ENCODE measurements around the gene RANGAP1. TPM values are rescaled to one million over a fixed set of nuclear protein-coding genes. Genes with fewer than 3 reads are reported as not detected.

The RANGAP1 gene
- total RNA-seq, 1 donor from 2014 or later = 78.0 TPM

DNA sequence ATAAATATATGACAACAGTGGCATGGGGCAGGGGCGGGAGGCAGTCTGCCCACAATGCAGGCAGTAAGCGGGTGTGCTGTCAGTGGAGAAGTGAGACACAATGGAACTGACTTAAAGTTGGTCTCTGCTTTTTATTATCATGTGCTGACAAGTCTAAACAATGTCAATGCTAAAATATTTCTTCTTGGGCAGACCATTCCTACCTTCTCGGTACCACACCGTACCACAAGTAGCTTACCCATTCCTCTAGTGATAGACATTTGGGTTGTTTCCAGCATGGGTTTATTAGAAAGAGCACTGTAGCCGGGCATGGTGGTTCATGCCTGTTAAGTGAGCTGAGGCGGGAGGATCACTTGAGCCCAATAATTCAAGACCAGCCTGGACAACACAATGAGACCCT lies 42.6 kb downstream of the RANGAP1 start:
- TF ChIP-seq, protein P1, sequence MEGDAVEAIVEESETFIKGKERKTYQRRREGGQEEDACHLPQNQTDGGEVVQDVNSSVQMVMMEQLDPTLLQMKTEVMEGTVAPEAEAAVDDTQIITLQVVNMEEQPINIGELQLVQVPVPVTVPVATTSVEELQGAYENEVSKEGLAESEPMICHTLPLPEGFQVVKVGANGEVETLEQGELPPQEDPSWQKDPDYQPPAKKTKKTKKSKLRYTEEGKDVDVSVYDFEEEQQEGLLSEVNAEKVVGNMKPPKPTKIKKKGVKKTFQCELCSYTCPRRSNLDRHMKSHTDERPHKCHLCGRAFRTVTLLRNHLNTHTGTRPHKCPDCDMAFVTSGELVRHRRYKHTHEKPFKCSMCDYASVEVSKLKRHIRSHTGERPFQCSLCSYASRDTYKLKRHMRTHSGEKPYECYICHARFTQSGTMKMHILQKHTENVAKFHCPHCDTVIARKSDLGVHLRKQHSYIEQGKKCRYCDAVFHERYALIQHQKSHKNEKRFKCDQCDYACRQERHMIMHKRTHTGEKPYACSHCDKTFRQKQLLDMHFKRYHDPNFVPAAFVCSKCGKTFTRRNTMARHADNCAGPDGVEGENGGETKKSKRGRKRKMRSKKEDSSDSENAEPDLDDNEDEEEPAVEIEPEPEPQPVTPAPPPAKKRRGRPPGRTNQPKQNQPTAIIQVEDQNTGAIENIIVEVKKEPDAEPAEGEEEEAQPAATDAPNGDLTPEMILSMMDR (IDR thresholded peaks at IDR 0.05; ENCODE audit: unreplicated experiment) = no peak
- Mint-ChIP-seq H3K4me1 (ENCODE audit: low read depth) (peaks cover 2% of the 10 kb centered on the region), H3K27ac (no peak overlapping the region), H3K9me3 (ENCODE audit: low read depth) (no peaks in the 10 kb centered on the region), H3K36me3 (ENCODE audit: insufficient read depth) (peaks cover 7% of the 10 kb centered on the region), H3K27me3 (peaks cover 3% of the 10 kb centered on the region), H3K4me3 (ENCODE audit: low read depth) (no peak overlapping the region)
- DNase-seq (ENCODE audit: low spot score, unreplicated experiment) = no peak

DNA sequence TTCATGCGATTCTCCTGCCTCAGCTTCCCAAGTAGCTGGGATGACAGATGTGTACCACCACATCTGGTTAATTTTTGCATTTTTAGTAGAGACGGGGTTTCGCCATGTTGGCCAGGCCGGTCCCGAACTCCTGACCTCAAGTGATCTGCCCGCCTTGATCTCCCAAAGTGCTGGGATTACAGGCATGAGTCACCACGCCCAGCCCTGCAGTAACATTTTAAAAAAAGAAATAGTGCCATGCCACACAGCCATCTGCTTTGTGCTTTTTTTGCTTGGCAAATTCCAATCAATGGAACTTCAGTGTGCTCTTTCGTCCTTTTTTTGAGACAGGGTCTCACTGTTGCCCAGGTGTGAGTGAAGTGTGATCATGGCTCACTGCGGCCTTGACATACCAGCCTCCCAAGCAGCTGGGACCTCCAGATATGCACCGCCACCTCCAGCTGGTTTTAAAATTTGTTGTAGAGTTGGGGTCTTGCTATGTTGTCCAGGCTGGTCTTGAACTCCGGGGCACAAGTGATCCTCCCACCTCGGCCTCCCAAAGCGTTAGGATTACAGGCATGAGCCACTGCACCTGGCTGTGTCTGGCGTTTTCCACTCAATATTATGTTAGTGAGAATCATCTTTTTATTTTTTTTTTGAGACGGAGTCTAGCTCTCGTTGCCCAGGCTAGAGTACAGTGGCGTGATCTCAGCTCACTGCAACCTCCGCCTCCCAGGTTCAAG lies 43.4 kb downstream of the RANGAP1 start:
- TF ChIP-seq, protein P1 (IDR thresholded peaks at IDR 0.05; ENCODE audit: unreplicated experiment) = no peak
- Mint-ChIP-seq H3K9me3 (ENCODE audit: low read depth) (no peaks in the 10 kb centered on the region), H3K27ac (no peak overlapping the region), H3K4me1 (ENCODE audit: low read depth) (peaks cover 2% of the 10 kb centered on the region), H3K4me3 (ENCODE audit: low read depth) (no peak overlapping the region), H3K27me3 (peaks cover 3% of the 10 kb centered on the region), H3K36me3 (ENCODE audit: insufficient read depth) (peaks cover 3% of the 10 kb centered on the region)
- no peak for DNase-seq (ENCODE audit: low spot score, unreplicated experiment)

DNA sequence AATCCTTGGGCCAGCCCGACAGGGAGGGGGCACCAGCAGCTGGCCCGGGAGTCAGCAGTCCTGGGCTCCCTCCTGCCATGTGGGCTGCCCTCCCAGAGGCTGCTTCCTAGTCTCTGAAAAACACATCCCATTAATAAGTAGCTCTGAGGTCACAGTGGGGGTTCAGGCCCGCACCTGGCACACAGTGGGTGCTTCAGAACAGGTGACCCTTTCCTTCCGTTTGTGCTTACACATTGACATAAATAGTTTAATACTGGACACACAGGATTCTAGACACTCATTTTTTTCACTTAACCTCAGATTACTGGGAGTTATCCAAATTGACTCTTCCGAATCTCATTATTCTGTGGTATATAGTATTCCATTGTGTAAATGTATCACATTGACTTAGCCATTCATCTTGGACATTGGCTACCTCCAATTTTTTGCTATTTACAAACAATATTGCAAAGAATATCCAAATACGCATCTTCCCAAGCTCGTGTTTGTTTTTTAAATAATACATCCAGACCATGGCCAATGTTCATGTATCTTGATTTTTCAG lies 44.8 kb downstream of the RANGAP1 start:
- TF ChIP-seq, protein P1 (IDR thresholded peaks at IDR 0.05; ENCODE audit: unreplicated experiment) = no peak
- Mint-ChIP-seq H3K27me3 (peaks cover 3% of the 10 kb centered on the region), H3K36me3 (ENCODE audit: insufficient read depth) (peaks cover 2% of the 10 kb centered on the region), H3K9me3 (ENCODE audit: low read depth) (no peaks in the 10 kb centered on the region), H3K4me3 (ENCODE audit: low read depth) (no peak overlapping the region), H3K27ac (no peak overlapping the region), H3K4me1 (ENCODE audit: low read depth) (peaks cover 2% of the 10 kb centered on the region)
- DNase-seq (ENCODE audit: low spot score, unreplicated experiment) = no peak

DNA sequence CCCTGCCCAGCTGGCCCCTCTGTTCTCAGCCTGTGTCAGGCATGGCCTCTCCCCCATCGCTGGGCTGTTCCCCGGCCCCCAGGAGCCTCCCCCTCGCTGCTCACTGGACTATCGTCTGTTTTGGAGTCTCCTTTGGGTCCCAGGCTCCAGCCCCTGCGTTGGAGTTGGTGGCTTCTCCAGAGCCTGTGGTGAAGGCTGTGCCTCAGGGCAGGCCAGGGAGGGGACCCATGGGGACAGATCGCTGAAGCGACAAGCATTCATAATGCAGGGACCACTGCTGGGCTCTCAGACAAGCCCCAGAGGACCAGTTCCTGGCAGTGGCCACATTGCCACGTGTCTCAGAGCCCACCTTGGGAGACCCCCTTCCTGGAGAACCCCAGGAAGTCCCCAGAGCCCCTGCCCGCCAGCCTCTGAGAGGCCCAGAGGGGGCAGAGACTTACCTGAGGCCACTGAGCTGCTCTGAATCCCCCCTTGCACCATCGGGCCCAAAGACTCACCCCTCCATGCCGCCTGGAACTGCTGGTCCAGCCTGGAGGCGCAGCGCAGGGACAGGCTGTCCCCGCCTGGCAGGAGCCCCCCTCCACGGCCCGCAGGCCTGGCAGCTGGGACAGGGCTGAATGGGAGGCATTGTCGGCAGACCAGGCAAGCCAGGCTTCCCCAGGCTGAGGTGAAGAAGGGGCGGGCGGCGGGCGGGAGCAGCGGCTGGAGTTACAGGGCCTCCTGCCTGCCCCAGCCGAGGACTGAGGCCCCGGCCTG lies 45.4 kb downstream of the RANGAP1 start, which contains the start of gene CHADL:
Gene CHADL (minus strand): TSS at position 555 of the 756 bp plus-strand sequence. CDS start 50 bp downstream, at position 505.
- Mint-ChIP-seq H3K4me3 (ENCODE audit: low read depth) (no peak within 1 kb of the TSS), H3K36me3 (ENCODE audit: insufficient read depth) (peaks cover 2% of the 10 kb centered on the region)

More for the DNA sequence above, 45.4 kb downstream of the RANGAP1 start, which contains the start of gene CHADL:
- peaks cover 3% of the 10 kb centered on the region for H3K27me3 Mint-ChIP-seq
- no peak for DNase-seq (ENCODE audit: low spot score, unreplicated experiment)
- no peak within 1 kb of the TSS for H3K27ac Mint-ChIP-seq
- H3K9me3 Mint-ChIP-seq (ENCODE audit: low read depth) = no peaks in the 10 kb centered on the region
- TF ChIP-seq, protein P1 (IDR thresholded peaks at IDR 0.05; ENCODE audit: unreplicated experiment) = no peak
- H3K4me1 Mint-ChIP-seq (ENCODE audit: low read depth) = peaks cover 2% of the 10 kb centered on the region
